ENCODE data around the gene MYO1A. TPM values are rescaled to one million over a fixed set of nuclear protein-coding genes. Genes with fewer than 3 reads are reported as not detected.

MYO1A gene
- total RNA-seq, 1 experiment from 2014 or later, result 3.8 TPM

- no peak for DNase-seq
- Histone ChIP-seq H3K4me3 (ENCODE audit: low read length) (no peak overlapping the region), H4K20me1 (ENCODE audit: insufficient read depth, low read depth, low read length) (peaks cover 8% of the 10 kb centered on the region; the same call in 1 of the 2 replicates), H3K9me3 (ENCODE audit: low read length) (no peaks in the 10 kb centered on the region), H2AFZ (ENCODE audit: low read length) (no peak overlapping the region), H3K27ac (ENCODE audit: low read length) (no peak overlapping the region), H3K9ac (ENCODE audit: low read length) (no peak overlapping the region), H3K4me1 (ENCODE audit: low read length) (no peaks in the 10 kb centered on the region), H3K27me3 (ENCODE audit: low read length) (no peaks in the 10 kb centered on the region), H3K9me2 (replicated peaks; ENCODE audit: insufficient read depth, low read length) (no peaks in the 10 kb centered on the region), H3K36me3 (ENCODE audit: insufficient read depth, low read length) (peaks cover 9% of the 10 kb centered on the region; the same call in 1 of the 2 replicates), H3K4me2 (ENCODE audit: low read depth, low read length, poor library complexity, severe bottlenecking) (no peak overlapping the region), H3K79me2 (ENCODE audit: low read length) (peaks cover 6% of the 10 kb centered on the region; the same call in 1 of the 2 replicates)
Measured at GRCh38 chr12:56995201-56995929, 54.6 kb downstream of the MYO1A start.

- Histone ChIP-seq H3K4me2 (ENCODE audit: low read depth, low read length, poor library complexity, severe bottlenecking) (no peak overlapping the region), H3K4me3 (ENCODE audit: low read length) (no peak overlapping the region), H3K36me3 (ENCODE audit: insufficient read depth, low read length) (no peaks in the 10 kb centered on the region), H3K9me3 (ENCODE audit: low read length) (no peaks in the 10 kb centered on the region), H3K79me2 (ENCODE audit: low read length) (no peaks in the 10 kb centered on the region), H2AFZ (ENCODE audit: low read length) (no peak overlapping the region), H3K4me1 (ENCODE audit: low read length) (no peaks in the 10 kb centered on the region), H3K27me3 (ENCODE audit: low read length) (no peaks in the 10 kb centered on the region), H4K20me1 (ENCODE audit: insufficient read depth, low read depth, low read length) (0 out of 2 replicates have a peak, but pooled peaks cover 4% of the 10 kb centered on the region), H3K27ac (ENCODE audit: low read length) (no peak overlapping the region), H3K9ac (ENCODE audit: low read length) (no peak overlapping the region), H3K9me2 (replicated peaks; ENCODE audit: insufficient read depth, low read length) (no peaks in the 10 kb centered on the region)
- no peak for DNase-seq
Measured at GRCh38 chr12:56994231-56994746, 55.6 kb downstream of the MYO1A start.

- Histone ChIP-seq H3K79me2 (ENCODE audit: low read length) (no peaks in the 10 kb centered on the region), H4K20me1 (ENCODE audit: insufficient read depth, low read depth, low read length) (0 out of 2 replicates have a peak, but pooled peaks cover 4% of the 10 kb centered on the region), H3K9me2 (replicated peaks; ENCODE audit: insufficient read depth, low read length) (no peaks in the 10 kb centered on the region), H3K36me3 (ENCODE audit: insufficient read depth, low read length) (no peaks in the 10 kb centered on the region), H3K27me3 (ENCODE audit: low read length) (no peaks in the 10 kb centered on the region), H2AFZ (ENCODE audit: low read length) (no peak overlapping the region), H3K27ac (ENCODE audit: low read length) (no peak overlapping the region), H3K4me2 (ENCODE audit: low read depth, low read length, poor library complexity, severe bottlenecking) (no peak overlapping the region), H3K9ac (ENCODE audit: low read length) (no peak overlapping the region), H3K4me3 (ENCODE audit: low read length) (no peak overlapping the region), H3K9me3 (ENCODE audit: low read length) (no peaks in the 10 kb centered on the region), H3K4me1 (ENCODE audit: low read length) (peaks cover 2% of the 10 kb centered on the region)
- no peak for DNase-seq
Measured at GRCh38 chr12:56993346-56993745, 56.6 kb downstream of the MYO1A start.

- H3K4me2 ChIP-seq (ENCODE audit: low read depth, low read length, poor library complexity, severe bottlenecking), result no peak overlapping the region
- DNase-seq, result no peak
- no peaks in the 10 kb centered on the region for H3K79me2 ChIP-seq (ENCODE audit: low read length)
- no peak overlapping the region for H3K4me3 ChIP-seq (ENCODE audit: low read length)
- H3K36me3 ChIP-seq (ENCODE audit: insufficient read depth, low read length), result no peaks in the 10 kb centered on the region
- H3K9ac ChIP-seq (ENCODE audit: low read length), result no peak overlapping the region
- H3K4me1 ChIP-seq (ENCODE audit: low read length), result peaks cover 7% of the 10 kb centered on the region
- H2AFZ ChIP-seq (ENCODE audit: low read length), result no peak overlapping the region
- H3K27ac ChIP-seq (ENCODE audit: low read length), result no peak overlapping the region
- no peaks in the 10 kb centered on the region for H3K9me2 ChIP-seq (replicated peaks; ENCODE audit: insufficient read depth, low read length)
- H3K9me3 ChIP-seq (ENCODE audit: low read length), result no peaks in the 10 kb centered on the region
- no peaks in the 10 kb centered on the region for H4K20me1 ChIP-seq (ENCODE audit: insufficient read depth, low read depth, low read length)
- no peaks in the 10 kb centered on the region for H3K27me3 ChIP-seq (ENCODE audit: low read length)
Measured at GRCh38 chr12:56991319-56992246, 58.3 kb downstream of the MYO1A start.

- no peaks in the 10 kb centered on the region for H3K36me3 ChIP-seq (ENCODE audit: insufficient read depth, low read length)
- H3K9ac ChIP-seq (ENCODE audit: low read length), result no peak overlapping the region
- no peaks in the 10 kb centered on the region for H4K20me1 ChIP-seq (ENCODE audit: insufficient read depth, low read depth, low read length)
- H3K4me1 ChIP-seq (ENCODE audit: low read length), result peaks cover 7% of the 10 kb centered on the region
- no peak overlapping the region for H3K27ac ChIP-seq (ENCODE audit: low read length)
- H3K27me3 ChIP-seq (ENCODE audit: low read length), result no peaks in the 10 kb centered on the region
- H3K9me2 ChIP-seq (replicated peaks; ENCODE audit: insufficient read depth, low read length), result no peaks in the 10 kb centered on the region
- DNase-seq, result no peak
- H2AFZ ChIP-seq (ENCODE audit: low read length), result no peak overlapping the region
- H3K4me3 ChIP-seq (ENCODE audit: low read length), result no peak overlapping the region
- H3K4me2 ChIP-seq (ENCODE audit: low read depth, low read length, poor library complexity, severe bottlenecking), result no peak overlapping the region
- no peaks in the 10 kb centered on the region for H3K9me3 ChIP-seq (ENCODE audit: low read length)
- no peaks in the 10 kb centered on the region for H3K79me2 ChIP-seq (ENCODE audit: low read length)
Measured at GRCh38 chr12:56990648-56991318, 59.1 kb downstream of the MYO1A start.

GRCh38 chr12:56989861-56990610 is 59.9 kb downstream of the MYO1A start:
- Histone ChIP-seq H2AFZ (ENCODE audit: low read length) (no peak overlapping the region), H3K9me3 (ENCODE audit: low read length) (no peaks in the 10 kb centered on the region), H3K27ac (ENCODE audit: low read length) (no peak overlapping the region), H3K4me1 (ENCODE audit: low read length) (peaks cover 7% of the 10 kb centered on the region), H3K36me3 (ENCODE audit: insufficient read depth, low read length) (no peaks in the 10 kb centered on the region), H3K79me2 (ENCODE audit: low read length) (no peaks in the 10 kb centered on the region), H4K20me1 (ENCODE audit: insufficient read depth, low read depth, low read length) (no peaks in the 10 kb centered on the region), H3K4me3 (ENCODE audit: low read length) (no peak overlapping the region), H3K9ac (ENCODE audit: low read length) (no peak overlapping the region), H3K27me3 (ENCODE audit: low read length) (no peaks in the 10 kb centered on the region), H3K9me2 (replicated peaks; ENCODE audit: insufficient read depth, low read length) (no peaks in the 10 kb centered on the region), H3K4me2 (ENCODE audit: low read depth, low read length, poor library complexity, severe bottlenecking) (no peak overlapping the region)
- DNase-seq, result no peak

- Histone ChIP-seq H2AFZ (ENCODE audit: low read length) (no peak overlapping the region), H3K9me2 (replicated peaks; ENCODE audit: insufficient read depth, low read length) (no peaks in the 10 kb centered on the region), H3K4me1 (ENCODE audit: low read length) (peaks cover 7% of the 10 kb centered on the region), H3K9ac (ENCODE audit: low read length) (no peak overlapping the region), H3K9me3 (ENCODE audit: low read length) (no peaks in the 10 kb centered on the region), H3K4me2 (ENCODE audit: low read depth, low read length, poor library complexity, severe bottlenecking) (peak overlapping the region; percentile 4), H3K4me3 (ENCODE audit: low read length) (no peak overlapping the region), H3K36me3 (ENCODE audit: insufficient read depth, low read length) (no peaks in the 10 kb centered on the region), H3K27ac (ENCODE audit: low read length) (no peak overlapping the region), H4K20me1 (ENCODE audit: insufficient read depth, low read depth, low read length) (no peaks in the 10 kb centered on the region), H3K27me3 (ENCODE audit: low read length) (no peaks in the 10 kb centered on the region), H3K79me2 (ENCODE audit: low read length) (no peaks in the 10 kb centered on the region)
- no peak for DNase-seq
Measured at GRCh38 chr12:56988207-56988739, 61.7 kb downstream of the MYO1A start.
